ENCODE results near the gene SLC22A23. TPM values are rescaled to one million over a fixed set of nuclear protein-coding genes. Genes with fewer than 3 reads are reported as not detected.

The SLC22A23 gene, protein sequence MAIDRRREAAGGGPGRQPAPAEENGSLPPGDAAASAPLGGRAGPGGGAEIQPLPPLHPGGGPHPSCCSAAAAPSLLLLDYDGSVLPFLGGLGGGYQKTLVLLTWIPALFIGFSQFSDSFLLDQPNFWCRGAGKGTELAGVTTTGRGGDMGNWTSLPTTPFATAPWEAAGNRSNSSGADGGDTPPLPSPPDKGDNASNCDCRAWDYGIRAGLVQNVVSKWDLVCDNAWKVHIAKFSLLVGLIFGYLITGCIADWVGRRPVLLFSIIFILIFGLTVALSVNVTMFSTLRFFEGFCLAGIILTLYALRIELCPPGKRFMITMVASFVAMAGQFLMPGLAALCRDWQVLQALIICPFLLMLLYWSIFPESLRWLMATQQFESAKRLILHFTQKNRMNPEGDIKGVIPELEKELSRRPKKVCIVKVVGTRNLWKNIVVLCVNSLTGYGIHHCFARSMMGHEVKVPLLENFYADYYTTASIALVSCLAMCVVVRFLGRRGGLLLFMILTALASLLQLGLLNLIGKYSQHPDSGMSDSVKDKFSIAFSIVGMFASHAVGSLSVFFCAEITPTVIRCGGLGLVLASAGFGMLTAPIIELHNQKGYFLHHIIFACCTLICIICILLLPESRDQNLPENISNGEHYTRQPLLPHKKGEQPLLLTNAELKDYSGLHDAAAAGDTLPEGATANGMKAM
- total RNA-seq = 9.4 and 21.1 TPM in 2 replicates

DNA sequence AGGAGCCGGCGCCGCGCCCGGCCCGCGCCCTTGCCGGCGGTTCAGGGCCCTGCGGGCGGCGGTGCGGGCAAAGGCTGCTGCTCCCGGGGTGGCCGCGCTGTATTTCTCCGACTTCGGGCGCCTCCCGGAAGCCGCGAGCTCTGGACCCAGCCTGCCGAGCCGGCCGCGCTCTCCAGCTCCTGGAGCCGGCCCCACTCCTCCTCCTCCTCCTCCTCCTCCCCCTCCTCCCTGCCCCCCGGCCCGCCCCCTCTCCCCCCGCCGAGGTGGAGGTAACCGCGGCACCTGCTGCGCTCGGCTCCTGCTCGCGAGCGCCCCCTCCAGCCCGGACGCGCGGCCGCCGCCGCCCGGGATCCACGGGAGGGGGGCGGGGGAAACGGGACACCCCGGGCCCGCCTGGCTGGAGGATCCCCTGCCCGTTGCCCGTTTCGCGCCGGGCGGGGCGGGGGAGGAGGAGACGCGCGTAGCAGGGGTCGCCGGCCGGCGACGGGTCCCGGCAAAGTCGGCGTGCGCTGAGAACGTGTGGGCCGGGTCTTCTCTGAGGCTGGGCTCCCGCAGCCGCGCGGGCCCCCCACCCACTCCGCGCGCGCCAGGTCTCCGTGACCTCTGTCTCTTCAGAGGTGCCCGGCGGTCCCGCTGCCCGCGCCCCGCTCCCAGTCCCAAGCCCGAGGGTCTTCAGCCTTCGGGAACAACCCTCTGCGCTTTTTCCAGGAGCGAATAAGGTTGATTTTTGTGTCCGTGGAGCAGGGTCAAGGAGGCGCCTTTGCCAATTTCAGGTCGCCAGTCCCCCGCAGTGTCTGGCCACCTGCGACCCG lies at the start of gene SLC22A23:
SLC22A23 (minus strand) TSS at position 153 of the 812 bp plus-strand sequence. CDS start 491 bp downstream, outside the sequence.

GRCh38 chr6:3258720-3259490 lies 197.9 kb downstream of the SLC22A23 start, which contains the start of gene PSMG4:
Gene PSMG4, plus strand, starts transcription at chr6:3258947. Its CDS starts 76 bp downstream, at chr6:3259023.

GRCh38 chr6:3227363-3228045 lies 229.3 kb downstream of the SLC22A23 start, which contains the start of gene TUBB2B:
Gene TUBB2B, minus strand, starts transcription at chr6:3227653. Its CDS starts 110 bp downstream, at chr6:3227543.

Other genes with a start within 250 kb of the SLC22A23 start
- gene TUBB2B, start 229.4 kb downstream of the SLC22A23 start, total RNA-seq = 0.85 and 6.9 TPM in 2 replicates
- 23.4 and 42.8 TPM in 2 replicates for gene PSMG4, start 198.1 kb downstream of the SLC22A23 start, total RNA-seq